Glomerular visceral epithelial cell (primary cell): ENCODE data around the gene UBAC1.
"Not testable (repeated sequence)": the region's sequence is repeated elsewhere in the genome, so short reads cannot be mapped to it uniquely, and the experiment has no call there.

Experiments
- DNase-seq: peaks from one replicate; pipeline ENCODE4 v3.0.0-alpha.2; 2016; ENCODE audit errors: extremely low spot score

UBAC1 gene

GRCh38 chr9:135978642-135979546 lies 17.7 kb upstream of the UBAC1 start:
- no peak for DNase-seq

- no peak for DNase-seq
Measured at GRCh38 chr9:135976944-135977343, 15.8 kb upstream of the UBAC1 start.

GRCh38 chr9:135976531-135976930 lies 15.4 kb upstream of the UBAC1 start:
- no peak for DNase-seq

GRCh38 chr9:135975834-135976233 lies 14.7 kb upstream of the UBAC1 start:
- no peak for DNase-seq

- no peak for DNase-seq
Measured at GRCh38 chr9:135974220-135974573, 13.0 kb upstream of the UBAC1 start.

GRCh38 chr9:135973277-135974219 lies 12.4 kb upstream of the UBAC1 start:
- no peak for DNase-seq

GRCh38 chr9:135971892-135972291 lies 10.7 kb upstream of the UBAC1 start:
- DNase-seq, result peak; percentile 44

GRCh38 chr9:135971111-135971766 lies 10.1 kb upstream of the UBAC1 start:
- no peak for DNase-seq

- DNase-seq, result no peak
Measured at GRCh38 chr9:135970128-135970815, 9.1 kb upstream of the UBAC1 start.

GRCh38 chr9:135969064-135969683 lies 8.0 kb upstream of the UBAC1 start:
- no peak for DNase-seq

GRCh38 chr9:135968601-135969000 lies 7.4 kb upstream of the UBAC1 start:
- DNase-seq, result no peak

- no peak for DNase-seq
Measured at GRCh38 chr9:135968083-135968476, 6.9 kb upstream of the UBAC1 start.

GRCh38 chr9:135966916-135967260 lies 5.7 kb upstream of the UBAC1 start:
- not testable (repeated sequence) for DNase-seq

GRCh38 chr9:135965124-135965756 lies 4.1 kb upstream of the UBAC1 start:
- DNase-seq, result no peak

- no peak for DNase-seq
Measured at GRCh38 chr9:135963938-135964337, 2.8 kb upstream of the UBAC1 start.

GRCh38 chr9:135963338-135963737 lies 2.2 kb upstream of the UBAC1 start:
- DNase-seq, result no peak

- no peak for DNase-seq
Measured at GRCh38 chr9:135962696-135963307, 1.6 kb upstream of the UBAC1 start.

GRCh38 chr9:135961811-135962695 lies 880 bp upstream of the UBAC1 start:
- DNase-seq, result no peak
